ENCODE measurements around the gene RNF186. TPM values are rescaled to one million over a fixed set of nuclear protein-coding genes. Genes with fewer than 3 reads are reported as not detected.

RNF186 gene
- total and polyA plus RNA-seq, 2 donors (not counting 1 experiment from before 2014, with no cell fraction given) = not detected

DNA sequence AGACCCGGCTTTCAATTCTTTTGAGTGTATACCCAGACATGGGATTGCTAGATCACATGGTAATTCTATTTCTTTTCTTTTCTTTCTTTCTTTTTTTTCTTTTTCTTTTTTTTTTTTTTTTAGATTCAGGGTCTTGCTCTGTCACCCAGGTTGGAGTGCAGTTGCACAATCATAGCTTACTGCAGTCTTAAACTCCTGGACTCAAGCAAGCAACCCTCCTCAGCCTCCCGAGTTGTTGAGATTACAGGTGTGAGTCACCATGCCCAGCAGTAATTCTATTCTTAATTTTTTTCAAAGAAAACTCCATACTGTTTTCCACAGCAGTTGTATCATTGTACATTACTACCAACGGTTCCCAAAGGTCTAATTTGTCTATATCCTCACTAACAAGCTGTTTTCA is 13.5 kb upstream of the RNF186 start:
- H4K20me1 ChIP-seq (ENCODE audit: control insufficient read depth, insufficient read depth, low read length, poor library complexity, severe bottlenecking) = no peaks in the 10 kb centered on the region
- H3K4me3 Mint-ChIP-seq = no peak overlapping the region
- H3K36me3 ChIP-seq (replicated peaks in 1 of 2; ENCODE audit: control extremely low read depth in 1 of 2, control insufficient read depth in 1 of 2, extremely low read depth in 1 of 2, insufficient read depth in 2 of 2, low read length in 1 of 2) = no peaks in the 10 kb centered on the region
- no peak overlapping the region for H3K27ac Mint-ChIP-seq
- no peak overlapping the region for H3K27ac ChIP-seq (ENCODE audit: low read length in 2 of 2)
- H3K79me2 ChIP-seq (ENCODE audit: control insufficient read depth, insufficient read depth, low read length) = no peaks in the 10 kb centered on the region
- DNase-seq (no peak), ATAC-seq (ENCODE audit: low read depth) (no peak)
- no peak overlapping the region for H3K4me3 ChIP-seq (ENCODE audit: control extremely low read depth in 1 of 5, extremely low read depth in 1 of 5, insufficient read depth in 1 of 5, low read depth in 2 of 5, low read length in 4 of 5)
- peaks cover 7% of the 10 kb centered on the region for H3K9me3 Mint-ChIP-seq (ENCODE audit: insufficient read depth)
- TF ChIP-seq, protein P1, sequence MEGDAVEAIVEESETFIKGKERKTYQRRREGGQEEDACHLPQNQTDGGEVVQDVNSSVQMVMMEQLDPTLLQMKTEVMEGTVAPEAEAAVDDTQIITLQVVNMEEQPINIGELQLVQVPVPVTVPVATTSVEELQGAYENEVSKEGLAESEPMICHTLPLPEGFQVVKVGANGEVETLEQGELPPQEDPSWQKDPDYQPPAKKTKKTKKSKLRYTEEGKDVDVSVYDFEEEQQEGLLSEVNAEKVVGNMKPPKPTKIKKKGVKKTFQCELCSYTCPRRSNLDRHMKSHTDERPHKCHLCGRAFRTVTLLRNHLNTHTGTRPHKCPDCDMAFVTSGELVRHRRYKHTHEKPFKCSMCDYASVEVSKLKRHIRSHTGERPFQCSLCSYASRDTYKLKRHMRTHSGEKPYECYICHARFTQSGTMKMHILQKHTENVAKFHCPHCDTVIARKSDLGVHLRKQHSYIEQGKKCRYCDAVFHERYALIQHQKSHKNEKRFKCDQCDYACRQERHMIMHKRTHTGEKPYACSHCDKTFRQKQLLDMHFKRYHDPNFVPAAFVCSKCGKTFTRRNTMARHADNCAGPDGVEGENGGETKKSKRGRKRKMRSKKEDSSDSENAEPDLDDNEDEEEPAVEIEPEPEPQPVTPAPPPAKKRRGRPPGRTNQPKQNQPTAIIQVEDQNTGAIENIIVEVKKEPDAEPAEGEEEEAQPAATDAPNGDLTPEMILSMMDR (IDR thresholded peaks at IDR 0.05) = no peak
- no peak for TF ChIP-seq EZH2 (IDR thresholded peaks at IDR 0.05; ENCODE audit: borderline replicate concordance, insufficient read depth, low read depth, low read length, poor library complexity, severe bottlenecking)
- no peaks in the 10 kb centered on the region for H3K4me1 Mint-ChIP-seq
- WGBS (ENCODE audit: insufficient coverage) = 86% methylated on average over 1 of the region's 3 CpGs
- H3K27me3 ChIP-seq (replicated peaks in 1 of 4; ENCODE audit: control extremely low read depth in 1 of 4, control insufficient read depth in 3 of 4, insufficient read depth in 4 of 4, low read length in 3 of 4) = peaks cover 0 to 19% (median 15%) of the 10 kb centered on the region in 4 experiments
- H3K9me3 ChIP-seq (ENCODE audit: control extremely low read depth in 1 of 3, control insufficient read depth in 2 of 3, insufficient read depth in 1 of 3, low read length in 2 of 3) = peaks cover 0 to 4% (median 1%) of the 10 kb centered on the region in 3 donors
- no peaks in the 10 kb centered on the region for H3K4me1 ChIP-seq (ENCODE audit: control insufficient read depth in 2 of 2, insufficient read depth in 2 of 2, low read length in 2 of 2)
- no peak overlapping the region for H3K4me2 ChIP-seq (replicated peaks; ENCODE audit: low read depth, low read length, poor library complexity, severe bottlenecking)
- CTCF ChIA-PET = interaction anchor here (0.9 kb wide), 1 partner anchor 27 kb away, joined by 5 read pairs; no protein-coding TSS in a partner anchor
- H3K9ac ChIP-seq (ENCODE audit: low read length) = no peak overlapping the region
- H2AFZ ChIP-seq (ENCODE audit: insufficient read depth, low read depth, low read length, poor library complexity, severe bottlenecking) = no peak overlapping the region
- POLR2A ChIA-PET = no interaction called here
- peaks cover 54% of the 10 kb centered on the region for H3K27me3 Mint-ChIP-seq
- intact Hi-C loops (cut with micrococcal nuclease) = no loop called here

DNA sequence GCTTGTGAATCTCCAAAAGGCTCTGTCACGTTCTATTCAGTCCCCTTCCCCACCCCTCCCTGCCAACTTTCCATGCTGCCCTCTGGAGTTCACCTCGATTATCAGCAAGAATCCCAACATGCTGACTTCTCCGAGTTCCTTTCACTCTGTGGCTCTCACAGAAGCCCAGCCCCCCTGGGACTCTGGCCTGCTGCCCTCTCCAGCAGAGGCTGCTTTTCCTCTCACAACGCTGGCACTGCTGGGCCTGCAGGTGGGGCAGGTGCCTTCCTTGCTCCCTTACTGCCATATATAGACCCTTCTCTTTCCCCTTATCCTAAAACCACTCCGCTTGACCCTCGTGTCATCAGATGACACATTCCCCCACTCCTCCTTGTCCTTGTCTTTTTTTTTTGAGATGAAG is 10.2 kb upstream of the RNF186 start:
- Histone ChIP-seq H3K9ac (ENCODE audit: low read length) (no peak overlapping the region), H3K27me3 (replicated peaks in 1 of 4; ENCODE audit: control extremely low read depth in 1 of 4, control insufficient read depth in 3 of 4, insufficient read depth in 4 of 4, low read length in 3 of 4) (peaks cover 0 to 12% (median 2%) of the 10 kb centered on the region in 4 experiments), H3K4me1 (ENCODE audit: control insufficient read depth in 2 of 2, insufficient read depth in 2 of 2, low read length in 2 of 2) (no peaks in the 10 kb centered on the region), H3K4me3 (ENCODE audit: control extremely low read depth in 1 of 5, extremely low read depth in 1 of 5, insufficient read depth in 1 of 5, low read depth in 2 of 5, low read length in 4 of 5) (no peak overlapping the region), H3K27ac (ENCODE audit: low read length in 2 of 2) (no peak overlapping the region), H3K9me3 (ENCODE audit: control extremely low read depth in 1 of 3, control insufficient read depth in 2 of 3, insufficient read depth in 1 of 3, low read length in 2 of 3) (peaks cover 0 to 1% (median 0%) of the 10 kb centered on the region in 3 donors), H2AFZ (ENCODE audit: insufficient read depth, low read depth, low read length, poor library complexity, severe bottlenecking) (no peak overlapping the region), H3K4me2 (replicated peaks; ENCODE audit: low read depth, low read length, poor library complexity, severe bottlenecking) (no peak overlapping the region), H3K36me3 (replicated peaks in 1 of 2; ENCODE audit: control extremely low read depth in 1 of 2, control insufficient read depth in 1 of 2, extremely low read depth in 1 of 2, insufficient read depth in 2 of 2, low read length in 1 of 2) (no peaks in the 10 kb centered on the region), H4K20me1 (ENCODE audit: control insufficient read depth, insufficient read depth, low read length, poor library complexity, severe bottlenecking) (no peaks in the 10 kb centered on the region), H3K79me2 (ENCODE audit: control insufficient read depth, insufficient read depth, low read length) (no peaks in the 10 kb centered on the region)
- 46% methylated on average over 6 of the region's 6 CpGs for WGBS (ENCODE audit: insufficient coverage)
- Mint-ChIP-seq H3K9me3 (ENCODE audit: insufficient read depth) (no peaks in the 10 kb centered on the region), H3K4me3 (no peak overlapping the region), H3K27ac (no peak overlapping the region), H3K4me1 (no peaks in the 10 kb centered on the region), H3K27me3 (peaks cover 35% of the 10 kb centered on the region)
- intact Hi-C loops (cut with micrococcal nuclease) = no loop called here
- ATAC-seq (ENCODE audit: low read depth) = no peak
- CTCF ChIA-PET = no interaction called here
- DNase-seq = no peak
- POLR2A ChIA-PET = no interaction called here
- TF ChIP-seq, protein P1 (IDR thresholded peaks at IDR 0.05) = no peak
- TF ChIP-seq EZH2 (IDR thresholded peaks at IDR 0.05; ENCODE audit: borderline replicate concordance, insufficient read depth, low read depth, low read length, poor library complexity, severe bottlenecking) = no peak
